H1 (cell line): Measurements from ENCODE around the gene BRMS1. TPM values are rescaled to one million over a fixed set of nuclear protein-coding genes. Genes with fewer than 3 reads are reported as not detected.
A peak's percentile ranks its signal among the peaks of the same experiment; 100 is the strongest.

Experiments used
- BRCA1 ChIP-seq: IDR thresholded peaks from 2 replicates; pipeline ENCODE4 v1.6.1; 2012; ENCODE audit warnings: low read depth, low read length, improper control_type of control experiment
- CTBP2 ChIP-seq: IDR thresholded peaks from 2 replicates; pipeline ENCODE4 v1.7.0; 2011; ENCODE audit warnings: borderline replicate concordance, mild to moderate bottlenecking, moderate library complexity, mixed read lengths, low read length; ENCODE audit not compliant: insufficient read depth, insufficient read length
- EP300 ChIP-seq, 2 experiments: IDR thresholded peaks; 1 replicate in 1 of 2; 2 replicates in 1 of 2; pipeline ENCODE4 v1.6.1; 2011 to 2012; ENCODE audit warnings: low read depth in 2 of 2, low read length in 2 of 2, mild to moderate bottlenecking in 2 of 2, borderline replicate concordance in 1 of 2, inconsistent platforms in 1 of 2, moderate library complexity in 1 of 2
- FOSL1 ChIP-seq: IDR thresholded peaks from 2 replicates; pipeline ENCODE4 v1.6.1; 2011; ENCODE audit warnings: mild to moderate bottlenecking, low read depth, low read length, moderate library complexity; ENCODE audit not compliant: insufficient read depth
- JUN ChIP-seq: IDR thresholded peaks from 2 replicates; pipeline ENCODE4 v1.6.1; 2011; ENCODE audit warnings: low read depth, mild to moderate bottlenecking, improper control_type of control experiment, low read length
- NRF1 ChIP-seq: IDR thresholded peaks from 2 replicates; pipeline ENCODE4 v1.6.1; 2011; ENCODE audit warnings: mild to moderate bottlenecking, low read depth, low read length, improper control_type of control experiment
- POU5F1 ChIP-seq: IDR thresholded peaks from 2 replicates; pipeline ENCODE4 v1.6.1; 2011; ENCODE audit warnings: low read depth, mild to moderate bottlenecking, low read length, moderate library complexity
- RBBP5 ChIP-seq: IDR thresholded peaks from 2 replicates; pipeline ENCODE4 v1.7.1; 2012; ENCODE audit warnings: low read depth, mild to moderate bottlenecking, inconsistent platforms, low read length, moderate library complexity, borderline replicate concordance
- RFX5 ChIP-seq: IDR thresholded peaks from 2 replicates; pipeline ENCODE4 v1.6.1; 2011; ENCODE audit warnings: low read depth, low read length, improper control_type of control experiment, borderline replicate concordance
- SAP30 ChIP-seq: fragments of 300-600 bp; sonication (generic); IDR thresholded peaks from 2 replicates; pipeline ENCODE4 v1.7.1; 2012; ENCODE audit warnings: low read length, moderate library complexity, mild to moderate bottlenecking, inconsistent platforms; ENCODE audit not compliant: insufficient read depth, insufficient replicate concordance
- SIRT6 ChIP-seq: IDR thresholded peaks from one replicate; pipeline ENCODE4 v1.7.1; 2012; ENCODE audit warnings: low read length, inconsistent platforms
- SP1 ChIP-seq: IDR thresholded peaks from 2 replicates; pipeline ENCODE4 v1.6.1; 2011; ENCODE audit warnings: low read depth, low read length
- SRF ChIP-seq: IDR thresholded peaks from 2 replicates; pipeline ENCODE4 v1.6.1; 2011; ENCODE audit warnings: mild to moderate bottlenecking, low read depth, low read length, moderate library complexity
- TAF7 ChIP-seq: optimal IDR thresholded peaks from 2 replicates; pipeline ENCODE3; 2011; ENCODE audit warnings: low read depth, mild to moderate bottlenecking, inconsistent platforms, low read length, moderate library complexity, borderline replicate concordance
- TBP ChIP-seq: IDR thresholded peaks from 2 replicates; pipeline ENCODE4 v1.6.1; 2011; ENCODE audit warnings: low read depth, low read length, improper control_type of control experiment
- TCF12 ChIP-seq: IDR thresholded peaks from 2 replicates; pipeline ENCODE4 v1.6.1; 2011; ENCODE audit warnings: low read depth, mild to moderate bottlenecking, low read length
- TEAD4 ChIP-seq: IDR thresholded peaks from 2 replicates; pipeline ENCODE4 v1.6.1; 2012; ENCODE audit warnings: low read depth, low read length, inconsistent platforms, mixed read lengths
- polyA plus RNA-seq, 7 experiments: library from polyadenylated mRNA; depleted of rRNA in 3 of 7; stranded (reverse) in 5 of 7; unstranded in 2 of 7; fragments of >200 nt in 5 of 7; fragments of 200-250 nt in 2 of 7; gene quantifications; 1 replicate in 5 of 7; 2 replicates in 1 of 7; 4 replicates in 1 of 7; pipeline versions ENCODE4 v1.2.1 to v1.2.3, GENCODE V29; 2011 to 2013; ENCODE audit warnings: missing spikeins in 2 of 7, mixed read lengths in 2 of 7
- total RNA-seq: library from RNA; stranded (reverse); fragmentation: NEBNext Ultra II Directional; extraction: Animal tissue kit (Norgen Biotek cat#: 25700); gene quantifications from 2 replicates; pipeline ENCODE4 v1.2.1, GENCODE V29; 2021

BRMS1 gene
- total and polyA plus RNA-seq, 2 of the 8 experiments (the other 6 are each of a cell fraction or from before 2014, with no cell fraction given): 39.2 to 46.1 TPM

GRCh38 chr11:66347425-66348276 is 2.7 kb upstream of the BRMS1 start, which contains the start of gene B4GAT1 (continued):
- TF ChIP-seq TAF7: no peak
- no peak for TF ChIP-seq SAP30
- TF ChIP-seq SIRT6: no peak
- no peak for TF ChIP-seq FOSL1
- TF ChIP-seq EP300 (IDR thresholded peaks at IDR 0.05; ENCODE audit: borderline replicate concordance in 1 of 2, low read depth in 2 of 2, low read length in 2 of 2): no peak
- TF ChIP-seq TEAD4: no peak; the same call in none of the 2 replicates
- peak; percentile 29; the same call in 1 of the 2 replicates for TF ChIP-seq NRF1
- TF ChIP-seq RBBP5: peak; percentile 100
- no peak for TF ChIP-seq SP1
- TF ChIP-seq TBP: peak; percentile 100
- TF ChIP-seq TCF12: no peak
- TF ChIP-seq BRCA1: no peak
- TF ChIP-seq RFX5: no peak
- no peak for TF ChIP-seq POU5F1
- TF ChIP-seq JUN: no peak
- no peak for TF ChIP-seq CTBP2
- TF ChIP-seq SRF: no peak
